ENCODE results near the gene TICRR. TPM values are rescaled to one million over a fixed set of nuclear protein-coding genes. Genes with fewer than 3 reads are reported as not detected.

Gene TICRR
- total and polyA plus RNA-seq, 2 of the 13 experiments (the other 11 are each of a cell fraction or from before 2014, with no cell fraction given) = 4.1 to 14.3 TPM

- TF ChIP-seq CBX5 (CRISPR knock-in tag; IDR thresholded peaks at IDR 0.05; ENCODE audit: borderline replicate concordance) = no peak
- TF ChIP-seq SMARCC2 (IDR thresholded peaks at IDR 0.05) = no peak
- TF ChIP-seq ZNF234 (CRISPR knock-in tag; conservative IDR thresholded peaks at IDR 0.05) = no peak
- TF ChIP-seq NFIC (IDR thresholded peaks at IDR 0.05; ENCODE audit: low read length) = no peak
- no peak for TF ChIP-seq TAF15 (IDR thresholded peaks at IDR 0.05; ENCODE audit: low read depth, low read length, poor library complexity, severe bottlenecking)
- TF ChIP-seq HNRNPL (IDR thresholded peaks at IDR 0.05; ENCODE audit: low read depth, low read length) = no peak
- TF ChIP-seq POLR2A (IDR thresholded peaks at IDR 0.05; ENCODE audit: insufficient read depth in 1 of 2, low read depth in 2 of 2, low read length in 2 of 2) = no peak
- TF ChIP-seq, protein P1, sequence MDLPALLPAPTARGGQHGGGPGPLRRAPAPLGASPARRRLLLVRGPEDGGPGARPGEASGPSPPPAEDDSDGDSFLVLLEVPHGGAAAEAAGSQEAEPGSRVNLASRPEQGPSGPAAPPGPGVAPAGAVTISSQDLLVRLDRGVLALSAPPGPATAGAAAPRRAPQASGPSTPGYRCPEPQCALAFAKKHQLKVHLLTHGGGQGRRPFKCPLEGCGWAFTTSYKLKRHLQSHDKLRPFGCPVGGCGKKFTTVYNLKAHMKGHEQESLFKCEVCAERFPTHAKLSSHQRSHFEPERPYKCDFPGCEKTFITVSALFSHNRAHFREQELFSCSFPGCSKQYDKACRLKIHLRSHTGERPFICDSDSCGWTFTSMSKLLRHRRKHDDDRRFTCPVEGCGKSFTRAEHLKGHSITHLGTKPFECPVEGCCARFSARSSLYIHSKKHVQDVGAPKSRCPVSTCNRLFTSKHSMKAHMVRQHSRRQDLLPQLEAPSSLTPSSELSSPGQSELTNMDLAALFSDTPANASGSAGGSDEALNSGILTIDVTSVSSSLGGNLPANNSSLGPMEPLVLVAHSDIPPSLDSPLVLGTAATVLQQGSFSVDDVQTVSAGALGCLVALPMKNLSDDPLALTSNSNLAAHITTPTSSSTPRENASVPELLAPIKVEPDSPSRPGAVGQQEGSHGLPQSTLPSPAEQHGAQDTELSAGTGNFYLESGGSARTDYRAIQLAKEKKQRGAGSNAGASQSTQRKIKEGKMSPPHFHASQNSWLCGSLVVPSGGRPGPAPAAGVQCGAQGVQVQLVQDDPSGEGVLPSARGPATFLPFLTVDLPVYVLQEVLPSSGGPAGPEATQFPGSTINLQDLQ (CRISPR knock-in tag; IDR thresholded peaks at IDR 0.05) = no peak
- no peak for TF ChIP-seq ZMYM2 (CRISPR knock-in tag; IDR thresholded peaks at IDR 0.05)
- TF ChIP-seq TEAD3 (CRISPR knock-in tag; optimal IDR thresholded peaks at IDR 0.05; ENCODE audit: borderline replicate concordance) = no peak
- no peak for TF ChIP-seq ZNF329 (CRISPR knock-in tag; IDR thresholded peaks at IDR 0.05; ENCODE audit: low read depth)
- TF ChIP-seq, protein P2, sequence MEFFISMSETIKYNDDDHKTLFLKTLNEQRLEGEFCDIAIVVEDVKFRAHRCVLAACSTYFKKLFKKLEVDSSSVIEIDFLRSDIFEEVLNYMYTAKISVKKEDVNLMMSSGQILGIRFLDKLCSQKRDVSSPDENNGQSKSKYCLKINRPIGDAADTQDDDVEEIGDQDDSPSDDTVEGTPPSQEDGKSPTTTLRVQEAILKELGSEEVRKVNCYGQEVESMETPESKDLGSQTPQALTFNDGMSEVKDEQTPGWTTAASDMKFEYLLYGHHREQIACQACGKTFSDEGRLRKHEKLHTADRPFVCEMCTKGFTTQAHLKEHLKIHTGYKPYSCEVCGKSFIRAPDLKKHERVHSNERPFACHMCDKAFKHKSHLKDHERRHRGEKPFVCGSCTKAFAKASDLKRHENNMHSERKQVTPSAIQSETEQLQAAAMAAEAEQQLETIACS (CRISPR knock-in tag; IDR thresholded peaks at IDR 0.05) = no peak
- TF ChIP-seq ZBTB3 (CRISPR knock-in tag; IDR thresholded peaks at IDR 0.05; ENCODE audit: borderline replicate concordance, low read depth) = no peak; the same call in 1 of the 2 replicates
- no peak for TF ChIP-seq PTBP1 (IDR thresholded peaks at IDR 0.05; ENCODE audit: low read depth, low read length, poor library complexity, severe bottlenecking)
- TF ChIP-seq CREB3 (CRISPR knock-in tag; IDR thresholded peaks at IDR 0.05) = no peak
- TF ChIP-seq, protein P3, sequence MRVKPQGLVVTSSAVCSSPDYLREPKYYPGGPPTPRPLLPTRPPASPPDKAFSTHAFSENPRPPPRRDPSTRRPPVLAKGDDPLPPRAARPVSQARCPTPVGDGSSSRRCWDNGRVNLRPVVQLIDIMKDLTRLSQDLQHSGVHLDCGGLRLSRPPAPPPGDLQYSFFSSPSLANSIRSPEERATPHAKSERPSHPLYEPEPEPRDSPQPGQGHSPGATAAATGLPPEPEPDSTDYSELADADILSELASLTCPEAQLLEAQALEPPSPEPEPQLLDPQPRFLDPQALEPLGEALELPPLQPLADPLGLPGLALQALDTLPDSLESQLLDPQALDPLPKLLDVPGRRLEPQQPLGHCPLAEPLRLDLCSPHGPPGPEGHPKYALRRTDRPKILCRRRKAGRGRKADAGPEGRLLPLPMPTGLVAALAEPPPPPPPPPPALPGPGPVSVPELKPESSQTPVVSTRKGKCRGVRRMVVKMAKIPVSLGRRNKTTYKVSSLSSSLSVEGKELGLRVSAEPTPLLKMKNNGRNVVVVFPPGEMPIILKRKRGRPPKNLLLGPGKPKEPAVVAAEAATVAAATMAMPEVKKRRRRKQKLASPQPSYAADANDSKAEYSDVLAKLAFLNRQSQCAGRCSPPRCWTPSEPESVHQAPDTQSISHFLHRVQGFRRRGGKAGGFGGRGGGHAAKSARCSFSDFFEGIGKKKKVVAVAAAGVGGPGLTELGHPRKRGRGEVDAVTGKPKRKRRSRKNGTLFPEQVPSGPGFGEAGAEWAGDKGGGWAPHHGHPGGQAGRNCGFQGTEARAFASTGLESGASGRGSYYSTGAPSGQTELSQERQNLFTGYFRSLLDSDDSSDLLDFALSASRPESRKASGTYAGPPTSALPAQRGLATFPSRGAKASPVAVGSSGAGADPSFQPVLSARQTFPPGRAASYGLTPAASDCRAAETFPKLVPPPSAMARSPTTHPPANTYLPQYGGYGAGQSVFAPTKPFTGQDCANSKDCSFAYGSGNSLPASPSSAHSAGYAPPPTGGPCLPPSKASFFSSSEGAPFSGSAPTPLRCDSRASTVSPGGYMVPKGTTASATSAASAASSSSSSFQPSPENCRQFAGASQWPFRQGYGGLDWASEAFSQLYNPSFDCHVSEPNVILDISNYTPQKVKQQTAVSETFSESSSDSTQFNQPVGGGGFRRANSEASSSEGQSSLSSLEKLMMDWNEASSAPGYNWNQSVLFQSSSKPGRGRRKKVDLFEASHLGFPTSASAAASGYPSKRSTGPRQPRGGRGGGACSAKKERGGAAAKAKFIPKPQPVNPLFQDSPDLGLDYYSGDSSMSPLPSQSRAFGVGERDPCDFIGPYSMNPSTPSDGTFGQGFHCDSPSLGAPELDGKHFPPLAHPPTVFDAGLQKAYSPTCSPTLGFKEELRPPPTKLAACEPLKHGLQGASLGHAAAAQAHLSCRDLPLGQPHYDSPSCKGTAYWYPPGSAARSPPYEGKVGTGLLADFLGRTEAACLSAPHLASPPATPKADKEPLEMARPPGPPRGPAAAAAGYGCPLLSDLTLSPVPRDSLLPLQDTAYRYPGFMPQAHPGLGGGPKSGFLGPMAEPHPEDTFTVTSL (CRISPR knock-in tag; IDR thresholded peaks at IDR 0.05; ENCODE audit: borderline replicate concordance) = no peak
- no peak; the same call in 1 of the 2 replicates for TF ChIP-seq MYPOP (CRISPR knock-in tag; IDR thresholded peaks at IDR 0.05)
These were observed 567 bp downstream of the TICRR start (continued) for GRCh38 chr15:89575656-89576416.
